GM18519 (cell line): ENCODE results near the gene NDUFB10.
"Not testable (repeated sequence)": the region's sequence is repeated elsewhere in the genome, so short reads cannot be mapped to it uniquely, and the experiment has no call there.

Experiments
- ATAC-seq: cut with Tn5 transposase; IDR thresholded peaks from one replicate; pipeline ENCODE4 v1.9.1; 2021; ENCODE audit warnings: mild to moderate bottlenecking, moderate library complexity; ENCODE audit not compliant: unreplicated experiment, low FRiP score

NDUFB10 gene

DNA sequence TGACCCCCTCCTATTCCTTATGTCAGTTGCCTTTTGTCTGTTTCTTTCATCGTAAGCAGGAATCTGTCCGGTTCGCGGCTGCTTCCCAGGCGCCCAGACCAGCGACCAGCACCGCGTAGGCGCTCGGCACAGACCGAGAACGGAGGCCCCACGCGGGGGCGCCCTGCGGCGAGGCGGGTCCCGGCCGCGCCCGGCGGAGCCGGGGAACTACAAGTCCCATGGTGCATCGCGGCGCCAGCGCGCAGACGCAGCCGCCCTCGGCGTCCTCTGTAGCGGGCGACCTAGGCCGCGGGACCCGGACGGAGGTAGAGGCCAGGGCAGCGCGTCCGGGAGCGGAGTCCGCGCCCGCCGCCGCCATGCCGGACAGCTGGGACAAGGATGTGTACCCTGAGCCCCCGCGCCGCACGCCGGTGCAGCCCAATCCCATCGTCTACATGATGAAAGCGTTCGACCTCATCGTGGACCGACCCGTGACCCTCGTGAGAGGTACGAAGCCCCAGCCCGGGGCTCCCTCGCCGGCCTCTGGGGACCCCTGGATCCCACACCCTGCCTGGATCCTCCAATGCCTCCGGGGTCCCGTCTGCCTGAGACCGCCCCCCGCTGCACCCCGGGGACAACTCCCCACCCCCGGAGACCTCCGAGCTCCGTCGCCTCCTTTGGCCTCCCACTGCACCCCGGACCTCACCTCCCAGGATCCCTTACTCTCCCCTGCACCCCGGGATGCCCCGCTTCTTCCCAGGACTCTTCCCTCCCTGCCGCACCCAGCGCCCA is at the start of gene NDUFB10:
Gene NDUFB10 (plus strand): TSS at position 270 of the 771 bp plus-strand sequence. CDS start 87 bp downstream, at position 357.
- ATAC-seq: peak; percentile 62

DNA sequence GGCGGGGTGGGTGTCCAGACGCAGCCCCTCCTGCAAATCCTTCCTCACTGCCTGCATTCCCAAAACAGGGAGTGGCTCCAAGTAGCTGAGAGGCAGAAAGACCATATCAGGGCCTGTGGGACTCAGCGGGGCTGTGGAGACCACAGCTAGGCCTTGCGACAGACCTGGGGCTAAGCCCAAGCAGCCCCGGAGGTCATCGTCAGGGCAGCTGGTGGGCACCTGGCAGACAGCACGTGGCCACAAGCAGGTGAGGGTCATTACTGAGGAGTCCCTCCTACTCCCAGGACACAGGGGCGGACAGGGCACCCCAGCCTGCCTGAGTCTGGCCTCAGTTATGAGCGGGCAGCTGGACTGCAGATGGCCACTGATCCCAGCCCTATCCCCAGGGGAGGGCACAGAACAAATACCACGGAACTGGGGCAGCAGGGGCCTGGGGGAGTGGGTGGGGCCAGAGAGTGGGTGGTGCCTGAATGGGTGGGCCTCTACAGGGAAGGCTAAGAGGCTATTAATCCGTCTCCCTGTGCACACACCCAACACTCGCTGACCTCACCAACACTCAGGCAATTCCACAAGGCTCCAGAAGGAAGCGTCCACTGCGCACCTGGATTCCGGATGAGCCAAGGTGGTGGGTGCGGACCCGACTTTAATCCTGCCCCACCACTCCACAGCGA is 49.6 kb upstream of the NDUFB10 start:
- no peak for ATAC-seq

DNA sequence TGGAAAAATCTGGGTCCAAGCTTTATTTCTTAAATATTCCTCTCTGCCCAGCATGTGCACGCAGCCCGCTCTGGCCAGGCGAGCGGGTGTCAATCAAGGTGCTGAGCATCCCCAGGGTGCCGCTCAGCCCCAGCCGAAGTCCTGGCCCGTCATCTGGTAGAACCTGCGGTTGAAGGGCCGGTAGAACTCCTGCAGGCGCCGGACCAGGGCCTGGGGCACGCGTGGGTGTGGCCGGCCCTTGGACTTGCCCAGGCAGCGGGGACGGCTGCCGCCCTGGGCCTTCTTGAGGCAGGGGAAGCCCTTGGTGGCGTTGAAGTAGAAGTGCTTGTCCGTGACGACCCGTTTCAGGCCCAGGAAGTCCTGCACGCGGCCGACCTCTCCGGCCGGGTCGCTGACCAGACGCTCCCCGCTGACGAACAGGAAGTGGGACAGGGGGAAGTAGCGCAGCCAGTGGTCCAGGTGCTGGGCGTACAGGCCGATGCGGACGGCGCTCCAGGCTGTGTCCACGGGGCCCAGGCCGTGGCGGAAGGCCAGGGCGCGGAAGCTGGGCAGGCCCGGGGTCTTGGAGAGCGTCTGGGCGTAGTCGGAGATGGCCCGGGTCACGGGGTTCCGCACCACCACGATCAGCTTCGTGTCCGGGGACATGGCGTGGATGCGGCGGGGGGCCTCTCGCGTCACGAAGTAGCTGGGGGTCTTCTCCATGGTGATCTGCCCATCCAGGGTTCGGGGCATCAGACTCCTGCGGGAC is 47.7 kb upstream of the NDUFB10 start:
- ATAC-seq: no peak

GRCh38 chr16:1912215-1912543 is 47.2 kb upstream of the NDUFB10 start:
- ATAC-seq: no peak

GRCh38 chr16:1913327-1914083 is 45.8 kb upstream of the NDUFB10 start:
- ATAC-seq: no peak

GRCh38 chr16:1914084-1914608 is 45.2 kb upstream of the NDUFB10 start:
- no peak for ATAC-seq

- no peak for ATAC-seq
These were observed 44.4 kb upstream of the NDUFB10 start for GRCh38 chr16:1914988-1915387.

DNA sequence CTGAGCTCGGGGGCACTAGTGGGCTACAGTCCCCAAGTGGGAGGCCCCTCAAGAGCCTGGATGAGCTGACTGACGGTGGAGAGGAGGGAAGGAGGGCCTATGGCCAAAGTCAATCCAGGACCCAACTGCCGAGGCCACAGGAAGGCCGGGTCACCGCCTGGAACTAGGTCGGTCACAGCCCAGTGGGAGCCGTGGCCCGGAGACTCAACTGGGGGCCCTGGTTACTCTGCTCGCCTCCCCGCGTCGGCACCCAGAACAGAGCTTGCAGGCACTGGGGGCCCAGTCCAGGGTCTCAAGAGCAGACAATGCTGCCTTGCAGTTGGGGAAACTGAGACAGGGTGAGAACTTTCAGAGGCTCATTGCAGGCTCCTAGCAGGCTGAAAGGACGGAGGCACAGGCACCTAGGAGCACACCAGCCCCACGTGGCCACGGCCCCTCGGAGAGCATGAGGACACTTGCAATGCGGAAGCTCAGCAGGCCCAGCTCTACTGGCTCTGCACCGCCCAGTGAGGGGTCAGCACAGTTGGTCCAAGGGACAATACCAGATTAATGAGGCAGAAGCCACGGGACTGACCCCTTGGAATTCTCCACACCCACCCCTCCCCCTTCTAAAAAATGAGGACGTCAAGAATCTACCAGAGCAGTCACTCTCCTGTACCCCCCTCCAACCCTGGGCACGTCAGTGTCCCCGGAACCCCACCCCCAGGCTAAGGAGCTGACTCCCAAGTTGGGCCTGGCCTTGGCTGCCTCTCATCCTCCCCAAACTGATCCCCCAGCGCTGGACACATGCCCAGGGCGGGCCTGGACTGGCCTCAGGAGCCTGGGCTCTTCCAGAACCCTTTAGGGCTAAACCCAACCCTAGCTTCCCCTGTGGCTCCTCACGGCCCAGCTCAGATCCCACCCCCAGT is 43.4 kb upstream of the NDUFB10 start:
- no peak for ATAC-seq

DNA sequence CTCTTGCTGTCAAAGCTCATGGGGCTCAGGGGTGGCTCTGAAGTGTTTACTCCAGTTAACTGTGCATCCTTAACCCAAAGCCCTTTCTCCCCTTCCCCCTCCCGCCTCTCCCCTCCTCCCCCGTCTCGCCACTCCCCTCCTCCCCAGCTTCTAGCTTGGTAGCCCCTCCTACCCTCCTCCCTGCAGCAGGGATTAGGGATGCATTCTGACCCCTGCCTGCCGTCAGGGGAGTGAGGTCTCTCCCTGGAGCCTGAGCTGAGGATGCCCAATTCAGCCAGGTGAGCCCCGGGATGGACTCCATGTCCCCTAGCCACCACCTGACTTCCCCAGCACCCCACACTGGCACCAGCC is 42.7 kb upstream of the NDUFB10 start:
- ATAC-seq: no peak

GRCh38 chr16:1917056-1917664 is 42.2 kb upstream of the NDUFB10 start:
- no peak for ATAC-seq

GRCh38 chr16:1917665-1918350 is 41.5 kb upstream of the NDUFB10 start:
- no peak for ATAC-seq

DNA sequence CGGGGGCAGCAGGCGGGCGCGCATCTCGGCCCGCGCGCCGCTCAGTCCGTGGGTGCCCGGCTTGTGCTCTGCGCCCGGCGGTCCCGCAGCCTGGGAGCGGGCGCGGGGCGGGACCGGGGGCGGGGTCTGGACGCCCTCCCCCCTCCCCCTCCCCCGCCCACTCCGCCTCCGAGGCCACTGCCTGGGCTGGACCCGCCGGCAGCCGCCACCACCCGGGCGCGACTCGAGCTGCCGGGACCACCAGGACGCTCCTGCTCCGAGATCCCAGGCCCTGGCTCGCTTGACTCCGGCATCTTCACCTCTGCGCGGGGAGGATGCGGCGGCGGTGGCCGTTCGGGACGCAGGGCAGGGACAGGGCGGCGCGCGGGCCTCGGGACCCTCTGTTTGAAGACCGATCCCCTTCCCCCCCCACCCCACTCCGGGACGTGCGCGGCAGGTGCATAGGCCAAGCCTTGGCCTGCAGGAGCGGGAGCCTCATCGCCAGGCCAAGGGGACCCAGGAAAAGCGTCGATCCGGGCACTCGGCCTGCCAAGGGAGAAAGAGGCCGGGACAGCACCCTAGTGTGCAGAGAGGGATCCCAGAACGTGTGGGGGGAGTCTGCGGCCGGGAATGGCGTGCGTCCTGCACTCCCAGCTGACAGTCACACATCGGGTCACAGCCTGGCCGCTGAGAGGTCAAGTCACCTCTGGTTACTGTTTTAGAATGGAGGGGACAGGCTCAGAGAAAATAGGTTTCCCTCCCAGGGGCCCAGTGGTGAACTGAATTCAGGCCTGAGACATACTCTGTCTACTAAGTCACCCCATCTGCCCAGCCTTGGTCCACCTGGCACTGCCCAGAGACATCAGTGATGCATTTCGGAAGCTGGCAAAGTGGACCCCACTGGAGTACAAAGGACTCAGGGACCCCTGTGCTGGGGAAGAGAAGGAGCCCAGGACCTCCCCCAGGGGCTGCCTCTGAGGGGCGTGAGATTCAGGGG is 40.7 kb upstream of the NDUFB10 start, which contains the start of gene HS3ST6:
Gene HS3ST6 (minus strand): TSS at position 65 of the 976 bp plus-strand sequence. CDS start 92 bp downstream, outside the sequence.
- no peak for ATAC-seq

GRCh38 chr16:1919327-1919998 is 39.9 kb upstream of the NDUFB10 start:
- no peak for ATAC-seq

GRCh38 chr16:1920122-1920521 is 39.2 kb upstream of the NDUFB10 start:
- ATAC-seq: not testable (repeated sequence)

DNA sequence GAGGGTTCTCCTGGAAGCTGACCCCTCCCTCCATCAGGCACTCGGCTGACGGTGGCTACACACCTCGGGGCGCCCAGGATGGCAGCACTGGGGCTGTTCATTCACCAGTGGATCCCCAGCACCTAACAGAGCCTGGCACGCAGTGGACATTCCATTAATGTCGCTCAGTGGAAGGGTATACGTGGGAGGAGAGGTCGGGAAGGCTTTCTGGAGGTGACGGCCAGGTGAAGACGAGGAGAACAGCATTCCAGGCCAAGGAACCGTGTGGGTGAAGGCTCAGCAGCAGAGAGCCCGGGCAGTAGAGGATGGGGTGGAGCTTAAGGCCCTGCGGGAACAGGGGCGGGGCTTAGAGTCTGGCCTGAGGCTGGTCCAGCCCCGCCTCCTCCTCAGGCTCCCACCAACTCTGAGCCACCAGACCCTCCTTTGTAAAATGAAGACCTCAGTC is 38.6 kb upstream of the NDUFB10 start:
- ATAC-seq: no peak

DNA sequence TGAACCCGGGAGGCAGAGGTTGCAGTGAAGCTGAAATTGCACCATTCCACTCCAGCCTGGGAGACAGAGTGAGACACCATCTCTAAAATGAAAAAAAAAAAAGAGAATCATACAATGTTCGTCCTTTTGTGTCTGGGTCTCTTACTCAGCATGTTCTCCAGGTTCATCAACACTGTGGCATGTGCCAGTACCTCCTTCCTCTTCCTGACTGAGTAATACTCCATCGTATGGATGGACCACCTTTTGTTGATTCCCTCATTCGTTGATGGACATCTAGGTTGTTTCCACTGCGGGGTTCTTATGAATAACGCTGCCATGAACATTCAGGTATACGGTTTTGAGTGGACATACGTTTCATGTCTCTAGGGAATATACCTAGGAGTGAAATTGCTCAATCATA is 37.0 kb upstream of the NDUFB10 start:
- ATAC-seq: no peak
